ENCODE measurements around the gene RADIL. TPM values are rescaled to one million over a fixed set of nuclear protein-coding genes. Genes with fewer than 3 reads are reported as not detected.

Gene RADIL
- total RNA-seq, 6 donors from 2014 or later, result 7.9 to 42.8 (median 13.0) TPM

- Histone ChIP-seq H3K9me3 (no peaks in the 10 kb centered on the region), H3K4me3 (peak overlapping the region; percentile 56 to 81 (median 70)), H3K27ac (peak overlapping the region; percentile 64 to 86 (median 78)), H3K36me3 (no peaks in the 10 kb centered on the region), H3K27me3 (peaks cover 0 to 9% (median 0%) of the 10 kb centered on the region in 4 donors), H3K4me1 (peaks cover 10 to 41% (median 21%) of the 10 kb centered on the region in 4 donors)
- TF ChIP-seq POLR2AphosphoS5 (IDR thresholded peaks at IDR 0.05), result no peak
- no peak for TF ChIP-seq EP300 (IDR thresholded peaks at IDR 0.05)
- TF ChIP-seq CTCF (IDR thresholded peaks at IDR 0.05), result no peak
- no peak for TF ChIP-seq POLR2A (IDR thresholded peaks at IDR 0.05)
- ATAC-seq (ENCODE audit: low FRiP score in 2 of 2), result peak in 1 of 2 donors; percentile 1
- no peak for DNase-seq
- 0 to 10% methylated on average over 4 to 13 of the region's 36 CpGs for WGBS, 2 donors
These were observed 514 bp downstream of the RADIL start for GRCh38 chr7:4883033-4883371.

DNA sequence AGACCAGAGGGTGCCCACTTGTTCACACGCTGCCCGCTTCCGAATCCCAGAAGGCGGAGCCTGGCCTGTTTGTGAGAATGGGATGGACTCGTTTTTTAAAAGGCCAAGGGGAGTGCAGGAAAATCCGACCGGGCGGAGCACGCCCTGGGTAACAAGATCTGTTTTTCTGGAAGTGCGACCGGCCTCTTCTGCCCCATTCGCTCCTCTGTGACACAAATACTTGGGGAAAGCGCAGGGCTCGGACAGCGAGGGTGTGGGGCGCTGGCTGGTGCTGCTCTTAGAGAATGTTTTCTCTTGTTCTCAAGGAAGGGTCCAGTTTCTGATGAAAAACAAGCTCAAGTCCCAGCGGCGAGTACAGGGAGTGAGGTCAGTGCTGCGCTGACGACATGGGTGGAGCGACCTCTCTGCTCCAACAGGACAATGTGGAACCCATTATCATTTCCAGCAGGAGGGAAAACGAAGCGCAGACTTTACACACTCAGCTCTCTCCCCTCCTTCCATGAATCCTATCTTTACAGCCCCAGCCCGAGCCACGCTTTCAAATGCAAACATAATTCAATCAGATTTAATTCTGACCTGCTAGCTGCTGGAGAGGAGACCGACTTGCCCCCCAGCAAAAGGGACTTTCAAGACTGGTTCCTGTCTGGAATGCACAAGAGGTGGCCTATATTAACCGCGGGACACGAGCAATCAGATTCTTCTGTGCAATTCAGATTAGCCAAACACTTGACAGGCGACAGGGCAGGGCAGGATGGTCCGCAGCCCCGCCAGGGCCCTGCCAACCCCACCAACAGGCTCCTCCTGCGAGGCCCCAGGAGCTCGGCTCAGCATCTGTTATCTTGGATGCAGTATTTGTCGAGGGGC, 1.1 kb downstream of the RADIL start:
- WGBS, 2 donors, result 5 to 7% methylated on average over 27 to 35 of the region's 35 CpGs
- H3K36me3 ChIP-seq, result peaks cover 0 to 5% (median 3%) of the 10 kb centered on the region in 4 donors
- DNase-seq (peak in 1 of 2 donors; percentile 74), ATAC-seq (ENCODE audit: low FRiP score in 2 of 2) (peak; percentile 52 to 81)
- H3K9me3 ChIP-seq, result no peaks in the 10 kb centered on the region
- peaks cover 0 to 9% (median 0%) of the 10 kb centered on the region in 4 donors for H3K27me3 ChIP-seq
- TF ChIP-seq EP300 (IDR thresholded peaks at IDR 0.05) (no peak), POLR2A (IDR thresholded peaks at IDR 0.05) (peak in 1 of 4 donors; percentile 48), CTCF (IDR thresholded peaks at IDR 0.05) (peak in 4 of 6 experiments; percentile 8 to 33 (median 16)), POLR2AphosphoS5 (IDR thresholded peaks at IDR 0.05) (peak in 1 of 2 donors; percentile 67)
- H3K4me1 ChIP-seq, result peaks cover 10 to 41% (median 21%) of the 10 kb centered on the region in 4 donors
- H3K27ac ChIP-seq, result peak overlapping the region; percentile 64 to 86 (median 78)
- peak overlapping the region; percentile 56 to 81 (median 70) for H3K4me3 ChIP-seq

DNA sequence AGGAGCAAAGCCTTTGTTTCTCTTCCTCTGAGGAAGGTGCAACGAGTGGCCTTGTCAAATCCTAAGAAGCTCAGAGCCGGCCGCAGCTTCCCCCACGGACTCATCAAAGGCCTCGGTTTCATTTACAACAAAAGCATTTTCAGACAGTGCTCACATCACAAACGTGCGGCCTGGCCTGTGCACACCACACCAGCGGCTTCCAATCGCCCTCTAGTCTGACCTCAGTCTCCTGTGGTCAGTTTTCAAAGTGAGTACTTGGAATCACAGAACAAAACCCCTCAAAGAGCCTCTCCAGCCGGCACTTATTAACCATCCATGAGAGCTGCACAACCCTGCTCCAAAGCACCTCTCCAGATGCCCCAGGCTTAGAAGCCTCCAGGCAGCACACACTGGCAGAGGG, 3.3 kb downstream of the RADIL start:
- Histone ChIP-seq H3K27ac (peak overlapping the region in 3 of 4 donors; percentile 24 to 44 (median 37)), H3K27me3 (peaks cover 0 to 9% (median 0%) of the 10 kb centered on the region in 4 donors), H3K4me3 (peak overlapping the region in 1 of 4 donors; percentile 13), H3K36me3 (peaks cover 0 to 21% (median 8%) of the 10 kb centered on the region in 4 donors), H3K9me3 (no peaks in the 10 kb centered on the region), H3K4me1 (peaks cover 10 to 41% (median 21%) of the 10 kb centered on the region in 4 donors)
- peak in 1 of 2 donors; percentile 23 for ATAC-seq (ENCODE audit: low FRiP score in 2 of 2)
- peak in 1 of 2 donors; percentile 76 for DNase-seq
- WGBS, 2 donors, result 52 to 73% methylated on average over 9 to 10 of the region's 10 CpGs
- TF ChIP-seq POLR2A (IDR thresholded peaks at IDR 0.05) (no peak), POLR2AphosphoS5 (IDR thresholded peaks at IDR 0.05) (peak in 1 of 2 donors; percentile 41), EP300 (IDR thresholded peaks at IDR 0.05) (no peak), CTCF (IDR thresholded peaks at IDR 0.05) (no peak)

DNA sequence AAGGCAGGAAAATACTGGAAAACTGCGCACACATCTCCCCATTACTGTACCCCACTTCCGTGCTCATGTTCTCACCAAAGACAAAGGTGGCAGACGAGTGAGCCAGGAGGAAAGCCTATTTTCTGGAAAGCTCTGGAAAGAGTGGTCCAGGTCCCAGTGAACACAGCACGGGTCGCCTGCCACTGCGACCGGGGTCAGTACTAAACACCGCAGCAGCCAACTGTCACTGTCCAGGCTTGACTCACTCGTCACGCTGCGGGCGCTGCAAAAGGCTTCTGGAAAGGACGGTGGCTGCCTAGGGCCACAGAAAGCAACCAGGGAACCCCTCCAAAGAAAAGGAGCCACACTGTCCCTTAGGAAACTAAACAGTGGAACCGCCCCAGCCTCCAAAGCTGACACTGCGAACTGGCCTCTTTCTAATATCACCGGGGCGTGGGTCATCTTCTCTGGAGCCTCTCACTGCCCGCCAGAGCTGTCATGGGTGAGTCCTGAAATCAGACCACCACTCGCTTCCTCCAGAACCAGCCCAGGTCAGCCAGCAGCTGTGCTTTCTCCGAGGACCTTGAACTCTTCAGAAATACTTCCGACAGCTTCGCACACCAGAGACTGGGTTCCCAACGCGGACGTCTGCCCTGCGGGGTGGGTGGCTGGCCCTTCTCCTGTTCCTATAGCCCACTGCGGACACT, 4.0 kb downstream of the RADIL start:
- H3K4me1 ChIP-seq, result peaks cover 10 to 41% (median 21%) of the 10 kb centered on the region in 4 donors
- ATAC-seq (ENCODE audit: low FRiP score in 2 of 2) (no peak), DNase-seq (no peak)
- peaks cover 0 to 9% (median 0%) of the 10 kb centered on the region in 4 donors for H3K27me3 ChIP-seq
- H3K4me3 ChIP-seq, result peak overlapping the region in 2 of 4 donors; percentile 5 to 13
- TF ChIP-seq CTCF (IDR thresholded peaks at IDR 0.05) (no peak), POLR2A (IDR thresholded peaks at IDR 0.05) (no peak), POLR2AphosphoS5 (IDR thresholded peaks at IDR 0.05) (no peak), EP300 (IDR thresholded peaks at IDR 0.05) (no peak)
- 83 to 89% methylated on average over 25 to 27 of the region's 27 CpGs for WGBS, 2 donors
- H3K27ac ChIP-seq, result peak overlapping the region in 3 of 4 donors; percentile 24 to 44 (median 37)
- H3K36me3 ChIP-seq, result peaks cover 0 to 22% (median 8%) of the 10 kb centered on the region in 4 donors
- no peaks in the 10 kb centered on the region for H3K9me3 ChIP-seq

Data from upper lobe of left lung (tissue), 6 donors.